ENCODE measurements around the gene MIOX. TPM values are rescaled to one million over a fixed set of nuclear protein-coding genes. Genes with fewer than 3 reads are reported as not detected.

The MIOX gene
- total and polyA plus RNA-seq, 9 of the 15 experiments (the other 6 are each of a cell fraction or from before 2014, with no cell fraction given), result 0.08 TPM; not detected in 8

DNA sequence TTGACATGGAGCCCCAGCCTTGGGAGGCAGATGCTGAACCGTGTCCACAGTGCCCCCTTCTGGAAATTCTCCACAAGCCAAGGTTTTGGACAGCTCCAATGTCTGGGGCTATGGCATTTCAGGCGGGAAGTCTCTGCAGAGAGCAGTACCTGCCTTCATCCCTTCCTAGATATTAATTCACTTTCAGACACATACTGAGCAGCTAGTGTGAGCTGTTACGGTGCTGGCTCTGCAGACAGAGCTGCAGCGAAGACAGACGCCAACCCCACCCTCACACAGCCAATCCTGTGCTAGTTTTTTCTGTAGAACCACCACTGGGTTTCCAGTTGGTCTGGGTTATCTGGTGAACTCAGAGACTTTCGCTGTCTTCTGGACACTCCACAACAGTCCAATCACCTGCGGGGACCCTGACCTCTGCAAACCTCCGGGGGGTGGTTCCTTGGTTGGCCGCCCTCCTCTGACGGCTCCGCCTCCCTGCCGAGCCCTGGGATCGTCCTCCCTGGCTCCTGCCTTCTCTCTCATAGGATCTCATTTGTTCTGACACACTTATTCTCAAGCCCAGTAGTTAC lies 11.7 kb downstream of the MIOX start (continued):
- TF ChIP-seq, protein P1, sequence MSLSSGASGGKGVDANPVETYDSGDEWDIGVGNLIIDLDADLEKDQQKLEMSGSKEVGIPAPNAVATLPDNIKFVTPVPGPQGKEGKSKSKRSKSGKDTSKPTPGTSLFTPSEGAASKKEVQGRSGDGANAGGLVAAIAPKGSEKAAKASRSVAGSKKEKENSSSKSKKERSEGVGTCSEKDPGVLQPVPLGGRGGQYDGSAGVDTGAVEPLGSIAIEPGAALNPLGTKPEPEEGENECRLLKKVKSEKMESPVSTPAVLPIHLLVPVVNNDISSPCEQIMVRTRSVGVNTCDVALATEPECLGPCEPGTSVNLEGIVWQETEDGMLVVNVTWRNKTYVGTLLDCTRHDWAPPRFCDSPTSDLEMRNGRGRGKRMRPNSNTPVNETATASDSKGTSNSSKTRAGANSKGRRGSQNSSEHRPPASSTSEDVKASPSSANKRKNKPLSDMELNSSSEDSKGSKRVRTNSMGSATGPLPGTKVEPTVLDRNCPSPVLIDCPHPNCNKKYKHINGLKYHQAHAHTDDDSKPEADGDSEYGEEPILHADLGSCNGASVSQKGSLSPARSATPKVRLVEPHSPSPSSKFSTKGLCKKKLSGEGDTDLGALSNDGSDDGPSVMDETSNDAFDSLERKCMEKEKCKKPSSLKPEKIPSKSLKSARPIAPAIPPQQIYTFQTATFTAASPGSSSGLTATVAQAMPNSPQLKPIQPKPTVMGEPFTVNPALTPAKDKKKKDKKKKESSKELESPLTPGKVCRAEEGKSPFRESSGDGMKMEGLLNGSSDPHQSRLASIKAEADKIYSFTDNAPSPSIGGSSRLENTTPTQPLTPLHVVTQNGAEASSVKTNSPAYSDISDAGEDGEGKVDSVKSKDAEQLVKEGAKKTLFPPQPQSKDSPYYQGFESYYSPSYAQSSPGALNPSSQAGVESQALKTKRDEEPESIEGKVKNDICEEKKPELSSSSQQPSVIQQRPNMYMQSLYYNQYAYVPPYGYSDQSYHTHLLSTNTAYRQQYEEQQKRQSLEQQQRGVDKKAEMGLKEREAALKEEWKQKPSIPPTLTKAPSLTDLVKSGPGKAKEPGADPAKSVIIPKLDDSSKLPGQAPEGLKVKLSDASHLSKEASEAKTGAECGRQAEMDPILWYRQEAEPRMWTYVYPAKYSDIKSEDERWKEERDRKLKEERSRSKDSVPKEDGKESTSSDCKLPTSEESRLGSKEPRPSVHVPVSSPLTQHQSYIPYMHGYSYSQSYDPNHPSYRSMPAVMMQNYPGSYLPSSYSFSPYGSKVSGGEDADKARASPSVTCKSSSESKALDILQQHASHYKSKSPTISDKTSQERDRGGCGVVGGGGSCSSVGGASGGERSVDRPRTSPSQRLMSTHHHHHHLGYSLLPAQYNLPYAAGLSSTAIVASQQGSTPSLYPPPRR (CRISPR knock-in tag; IDR thresholded peaks at IDR 0.05; ENCODE audit: borderline replicate concordance), result no peak
- TF ChIP-seq MIER1 (IDR thresholded peaks at IDR 0.05; ENCODE audit: low read depth), result peak; percentile 74; the same call in 1 of the 2 replicates
- no peak for TF ChIP-seq ZNF24 (IDR thresholded peaks at IDR 0.05)
- 0 out of 2 replicates have a peak, but pooled peaks have one; percentile 42 for TF ChIP-seq ESRRA (IDR thresholded peaks at IDR 0.05; ENCODE audit: borderline replicate concordance, low read depth)
- TF ChIP-seq, protein P2, sequence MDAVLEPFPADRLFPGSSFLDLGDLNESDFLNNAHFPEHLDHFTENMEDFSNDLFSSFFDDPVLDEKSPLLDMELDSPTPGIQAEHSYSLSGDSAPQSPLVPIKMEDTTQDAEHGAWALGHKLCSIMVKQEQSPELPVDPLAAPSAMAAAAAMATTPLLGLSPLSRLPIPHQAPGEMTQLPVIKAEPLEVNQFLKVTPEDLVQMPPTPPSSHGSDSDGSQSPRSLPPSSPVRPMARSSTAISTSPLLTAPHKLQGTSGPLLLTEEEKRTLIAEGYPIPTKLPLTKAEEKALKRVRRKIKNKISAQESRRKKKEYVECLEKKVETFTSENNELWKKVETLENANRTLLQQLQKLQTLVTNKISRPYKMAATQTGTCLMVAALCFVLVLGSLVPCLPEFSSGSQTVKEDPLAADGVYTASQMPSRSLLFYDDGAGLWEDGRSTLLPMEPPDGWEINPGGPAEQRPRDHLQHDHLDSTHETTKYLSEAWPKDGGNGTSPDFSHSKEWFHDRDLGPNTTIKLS (IDR thresholded peaks at IDR 0.05; ENCODE audit: borderline replicate concordance, low read depth), result no peak
- TF ChIP-seq, protein P3, sequence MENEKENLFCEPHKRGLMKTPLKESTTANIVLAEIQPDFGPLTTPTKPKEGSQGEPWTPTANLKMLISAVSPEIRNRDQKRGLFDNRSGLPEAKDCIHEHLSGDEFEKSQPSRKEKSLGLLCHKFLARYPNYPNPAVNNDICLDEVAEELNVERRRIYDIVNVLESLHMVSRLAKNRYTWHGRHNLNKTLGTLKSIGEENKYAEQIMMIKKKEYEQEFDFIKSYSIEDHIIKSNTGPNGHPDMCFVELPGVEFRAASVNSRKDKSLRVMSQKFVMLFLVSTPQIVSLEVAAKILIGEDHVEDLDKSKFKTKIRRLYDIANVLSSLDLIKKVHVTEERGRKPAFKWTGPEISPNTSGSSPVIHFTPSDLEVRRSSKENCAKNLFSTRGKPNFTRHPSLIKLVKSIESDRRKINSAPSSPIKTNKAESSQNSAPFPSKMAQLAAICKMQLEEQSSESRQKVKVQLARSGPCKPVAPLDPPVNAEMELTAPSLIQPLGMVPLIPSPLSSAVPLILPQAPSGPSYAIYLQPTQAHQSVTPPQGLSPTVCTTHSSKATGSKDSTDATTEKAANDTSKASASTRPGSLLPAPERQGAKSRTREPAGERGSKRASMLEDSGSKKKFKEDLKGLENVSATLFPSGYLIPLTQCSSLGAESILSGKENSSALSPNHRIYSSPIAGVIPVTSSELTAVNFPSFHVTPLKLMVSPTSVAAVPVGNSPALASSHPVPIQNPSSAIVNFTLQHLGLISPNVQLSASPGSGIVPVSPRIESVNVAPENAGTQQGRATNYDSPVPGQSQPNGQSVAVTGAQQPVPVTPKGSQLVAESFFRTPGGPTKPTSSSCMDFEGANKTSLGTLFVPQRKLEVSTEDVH (IDR thresholded peaks at IDR 0.05; ENCODE audit: low read depth, partially characterized antibody), result no peak
- no peak for TF ChIP-seq SRSF9 (IDR thresholded peaks at IDR 0.05; ENCODE audit: borderline replicate concordance, low read depth, low read length)
- TF ChIP-seq, protein P4, sequence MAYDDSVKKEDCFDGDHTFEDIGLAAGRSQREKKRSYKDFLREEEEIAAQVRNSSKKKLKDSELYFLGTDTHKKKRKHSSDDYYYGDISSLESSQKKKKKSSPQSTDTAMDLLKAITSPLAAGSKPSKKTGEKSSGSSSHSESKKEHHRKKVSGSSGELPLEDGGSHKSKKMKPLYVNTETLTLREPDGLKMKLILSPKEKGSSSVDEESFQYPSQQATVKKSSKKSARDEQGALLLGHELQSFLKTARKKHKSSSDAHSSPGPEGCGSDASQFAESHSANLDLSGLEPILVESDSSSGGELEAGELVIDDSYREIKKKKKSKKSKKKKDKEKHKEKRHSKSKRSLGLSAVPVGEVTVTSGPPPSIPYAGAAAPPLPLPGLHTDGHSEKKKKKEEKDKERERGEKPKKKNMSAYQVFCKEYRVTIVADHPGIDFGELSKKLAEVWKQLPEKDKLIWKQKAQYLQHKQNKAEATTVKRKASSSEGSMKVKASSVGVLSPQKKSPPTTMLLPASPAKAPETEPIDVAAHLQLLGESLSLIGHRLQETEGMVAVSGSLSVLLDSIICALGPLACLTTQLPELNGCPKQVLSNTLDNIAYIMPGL (CRISPR knock-in tag; IDR thresholded peaks at IDR 0.05), result no peak
- TF ChIP-seq, protein P5, sequence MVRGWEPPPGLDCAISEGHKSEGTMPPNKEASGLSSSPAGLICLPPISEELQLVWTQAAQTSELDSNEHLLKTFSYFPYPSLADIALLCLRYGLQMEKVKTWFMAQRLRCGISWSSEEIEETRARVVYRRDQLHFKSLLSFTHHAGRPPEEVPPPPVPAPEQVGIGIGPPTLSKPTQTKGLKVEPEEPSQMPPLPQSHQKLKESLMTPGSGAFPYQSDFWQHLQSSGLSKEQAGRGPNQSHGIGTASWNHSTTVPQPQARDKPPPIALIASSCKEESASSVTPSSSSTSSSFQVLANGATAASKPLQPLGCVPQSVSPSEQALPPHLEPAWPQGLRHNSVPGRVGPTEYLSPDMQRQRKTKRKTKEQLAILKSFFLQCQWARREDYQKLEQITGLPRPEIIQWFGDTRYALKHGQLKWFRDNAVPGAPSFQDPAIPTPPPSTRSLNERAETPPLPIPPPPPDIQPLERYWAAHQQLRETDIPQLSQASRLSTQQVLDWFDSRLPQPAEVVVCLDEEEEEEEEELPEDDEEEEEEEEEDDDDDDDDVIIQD (CRISPR knock-in tag; IDR thresholded peaks at IDR 0.05), result no peak
- TF ChIP-seq LARP7 (IDR thresholded peaks at IDR 0.05), result no peak
- no peak for TF ChIP-seq TBP (optimal IDR thresholded peaks at IDR 0.05; ENCODE audit: low read depth, low read length)
- no peak for TF ChIP-seq TEAD2 (tag; IDR thresholded peaks at IDR 0.05)
- TF ChIP-seq, protein P6, sequence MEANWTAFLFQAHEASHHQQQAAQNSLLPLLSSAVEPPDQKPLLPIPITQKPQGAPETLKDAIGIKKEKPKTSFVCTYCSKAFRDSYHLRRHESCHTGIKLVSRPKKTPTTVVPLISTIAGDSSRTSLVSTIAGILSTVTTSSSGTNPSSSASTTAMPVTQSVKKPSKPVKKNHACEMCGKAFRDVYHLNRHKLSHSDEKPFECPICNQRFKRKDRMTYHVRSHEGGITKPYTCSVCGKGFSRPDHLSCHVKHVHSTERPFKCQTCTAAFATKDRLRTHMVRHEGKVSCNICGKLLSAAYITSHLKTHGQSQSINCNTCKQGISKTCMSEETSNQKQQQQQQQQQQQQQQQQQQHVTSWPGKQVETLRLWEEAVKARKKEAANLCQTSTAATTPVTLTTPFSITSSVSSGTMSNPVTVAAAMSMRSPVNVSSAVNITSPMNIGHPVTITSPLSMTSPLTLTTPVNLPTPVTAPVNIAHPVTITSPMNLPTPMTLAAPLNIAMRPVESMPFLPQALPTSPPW (CRISPR knock-in tag; IDR thresholded peaks at IDR 0.05), result no peak; the same call in 1 of the 2 replicates
